B cell (primary cell): ENCODE results near the gene FIBIN.

ENCODE experiments used
- CTCF ChIP-seq: fragments of 200-600 bp; IDR thresholded peaks from one replicate; pipeline ENCODE4 v1.8.0; 2022; ENCODE audit warnings: antibody characterized with exemption, mild to moderate bottlenecking
- EZH2 ChIP-seq: IDR thresholded peaks from 2 replicates; pipeline ENCODE4 v1.6.1; 2012; ENCODE audit warnings: borderline replicate concordance, low read depth, mild to moderate bottlenecking, moderate library complexity, low read length; ENCODE audit not compliant: insufficient read depth, poor library complexity, severe bottlenecking

- TF ChIP-seq CTCF (no peak), EZH2 (no peak)
These were observed 22.0 kb upstream of the FIBIN start for GRCh38 chr11:26971961-26972360.
